Measurements from ENCODE around the gene GKN1. TPM values are rescaled to one million over a fixed set of nuclear protein-coding genes. Genes with fewer than 3 reads are reported as not detected.

The GKN1 gene
- total RNA-seq, 1 donor from 2014 or later, result not detected

DNA sequence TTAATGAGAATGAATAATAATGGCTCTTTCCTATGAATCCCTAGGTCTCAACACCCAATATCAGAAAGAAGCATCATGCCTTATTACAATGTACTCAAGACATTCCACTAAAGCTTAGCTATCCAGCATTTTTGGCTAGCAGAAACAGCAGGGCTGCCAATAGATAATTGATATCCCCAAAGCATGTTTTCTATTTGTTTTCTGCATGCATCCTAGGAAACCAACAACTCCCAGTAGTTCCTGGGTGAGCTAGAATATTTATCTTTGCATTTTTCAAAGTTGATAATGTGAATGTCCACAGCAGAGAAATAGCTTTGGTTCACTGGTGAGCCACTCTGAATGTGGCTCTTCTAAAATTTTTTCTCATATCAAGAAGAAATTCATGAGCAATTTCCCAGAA is 32.7 kb downstream of the GKN1 start:
- no peak for DNase-seq (ENCODE audit: low read depth in 2 of 2)

GRCh38 chr2:69007603-69008002 is 33.2 kb downstream of the GKN1 start:
- DNase-seq (ENCODE audit: low read depth in 2 of 2), result peak; percentile 7 to 42

DNA sequence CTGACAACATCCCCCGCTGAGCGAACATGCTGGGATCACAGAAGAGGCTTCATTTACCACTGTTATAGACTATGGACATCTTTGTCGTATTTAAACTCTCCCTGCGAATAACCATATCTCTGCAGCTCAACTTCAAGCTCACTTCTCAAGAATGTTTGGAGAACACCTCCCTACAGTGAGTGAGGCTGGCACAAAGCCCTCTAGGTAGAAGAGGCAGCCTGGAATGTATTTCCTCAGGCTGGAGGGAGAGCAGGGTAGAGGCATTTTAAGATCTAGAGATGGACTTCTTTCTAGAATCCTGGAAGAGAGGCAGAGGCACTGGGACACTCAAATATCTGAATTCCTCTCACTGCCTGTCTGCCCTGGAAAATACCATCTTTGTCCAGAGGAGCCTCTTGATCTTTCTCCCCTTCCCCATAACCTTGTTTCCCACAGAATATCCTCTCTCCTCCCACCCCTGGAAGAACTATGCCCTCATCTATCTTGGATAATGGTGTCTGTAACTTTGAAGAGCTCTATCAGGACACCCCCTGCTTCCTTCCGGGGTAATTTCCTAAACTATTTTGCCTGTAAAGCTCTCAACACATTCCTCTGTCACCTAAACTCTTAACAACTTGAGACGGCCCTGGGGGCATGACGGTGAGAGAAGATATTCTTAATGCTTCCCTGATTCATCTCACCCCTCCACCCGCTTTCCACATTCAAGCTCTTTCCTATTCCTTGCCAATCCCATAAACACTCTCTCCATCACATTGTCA is 36.2 kb downstream of the GKN1 start:
- no peak for DNase-seq (ENCODE audit: low read depth in 2 of 2)

- no peak for DNase-seq (ENCODE audit: low read depth in 2 of 2)
These were observed 37.2 kb downstream of the GKN1 start for GRCh38 chr2:69011611-69012157.

DNA sequence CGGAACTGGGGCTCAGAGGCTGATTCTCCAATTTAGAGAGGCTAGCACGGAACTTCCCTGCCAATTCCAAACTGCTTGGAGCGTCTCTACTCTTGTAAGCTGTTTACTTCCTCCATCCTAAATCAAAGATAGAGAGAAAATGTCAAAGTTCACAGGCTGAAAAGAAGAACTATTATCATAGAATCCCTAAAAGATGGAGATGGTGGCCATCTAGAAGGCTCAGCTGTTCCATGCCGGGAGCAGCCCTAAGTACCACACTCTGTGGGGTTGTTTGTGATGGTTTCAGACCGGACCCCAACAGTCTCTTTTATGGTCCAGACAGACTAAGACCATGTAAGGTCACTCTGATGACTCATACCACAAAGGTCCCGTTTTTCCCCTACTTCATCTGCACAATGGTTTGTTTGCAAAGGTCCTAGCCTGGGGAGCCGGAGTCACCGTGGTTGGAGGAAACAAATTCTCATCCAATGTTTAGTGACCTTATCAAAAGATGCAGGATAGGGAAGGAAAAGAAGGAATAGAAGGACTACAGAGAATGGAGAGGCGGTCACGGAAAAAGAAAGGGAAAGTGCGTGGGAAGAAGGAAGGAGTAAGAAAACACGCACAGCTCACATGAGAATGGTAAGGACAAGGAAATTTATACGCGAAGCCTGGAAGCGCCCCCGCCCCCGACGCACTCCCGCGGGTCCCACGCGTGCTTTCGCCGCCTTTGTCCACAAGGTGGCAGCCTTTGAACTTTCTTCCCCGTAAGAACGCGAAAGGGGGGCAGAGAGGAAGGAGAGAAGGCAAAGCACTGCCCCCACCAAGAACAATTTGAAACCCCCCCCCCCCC is 38.1 kb downstream of the GKN1 start:
- peak; percentile 45 to 74 for DNase-seq (ENCODE audit: low read depth in 2 of 2)

DNA sequence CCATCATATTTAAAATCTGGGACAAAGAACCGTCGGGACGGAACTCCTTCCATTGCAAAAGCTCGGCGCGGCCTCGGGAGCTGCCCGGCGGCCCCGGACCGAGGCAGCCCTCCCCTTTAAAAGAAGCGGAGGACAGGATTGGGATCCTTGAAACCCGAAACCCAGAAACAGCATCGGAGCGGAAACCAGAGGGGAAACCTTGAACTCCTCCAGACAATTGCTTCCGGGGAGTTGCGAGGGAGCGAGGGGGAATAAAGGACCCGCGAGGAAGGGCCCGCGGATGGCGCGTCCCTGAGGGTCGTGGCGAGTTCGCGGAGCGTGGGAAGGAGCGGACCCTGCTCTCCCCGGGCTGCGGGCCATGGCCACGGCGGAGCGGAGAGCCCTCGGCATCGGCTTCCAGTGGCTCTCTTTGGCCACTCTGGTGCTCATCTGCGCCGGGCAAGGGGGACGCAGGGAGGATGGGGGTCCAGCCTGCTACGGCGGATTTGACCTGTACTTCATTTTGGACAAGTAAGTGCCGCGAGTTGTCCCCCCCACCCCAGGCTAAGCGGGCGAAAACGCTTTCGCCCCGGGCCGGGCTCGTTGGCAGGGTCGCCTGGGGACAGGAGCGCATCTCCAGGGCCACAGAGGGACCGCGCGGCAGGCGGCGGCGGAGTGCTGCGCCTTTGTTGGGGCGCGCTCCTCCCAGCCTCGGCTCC is 38.9 kb downstream of the GKN1 start, which contains the start of gene ANTXR1:
Gene ANTXR1 (plus strand): TSS at position 38 of the 698 bp plus-strand sequence. CDS start 321 bp downstream, at position 359.
- peak in 1 of 2 donors; percentile 37 for DNase-seq (ENCODE audit: low read depth in 2 of 2)

GRCh38 chr2:69013840-69014821 is 39.7 kb downstream of the GKN1 start:
- peak; percentile 17 to 45 for DNase-seq (ENCODE audit: low read depth in 2 of 2)

DNA sequence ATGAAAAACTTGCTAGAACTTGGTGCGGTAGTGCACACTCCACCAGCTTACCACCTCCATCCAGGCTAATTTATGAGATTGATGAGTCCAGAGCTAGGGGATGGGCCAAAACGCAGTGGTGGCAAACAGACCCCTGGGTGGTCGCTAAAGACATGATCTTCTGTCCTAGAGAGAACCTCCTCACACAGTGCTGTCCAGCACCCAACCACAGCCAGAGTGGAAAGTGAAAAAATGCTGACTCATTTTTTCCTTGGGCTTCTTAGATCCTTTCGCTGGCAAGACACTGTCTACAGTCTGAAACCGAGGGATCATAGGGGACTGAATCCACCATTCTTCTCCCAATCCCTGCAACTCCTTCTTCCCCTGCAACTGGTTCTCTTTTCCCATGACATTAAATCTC is 42.6 kb downstream of the GKN1 start:
- peak in 1 of 2 donors; percentile 38 for DNase-seq (ENCODE audit: low read depth in 2 of 2)

DNA sequence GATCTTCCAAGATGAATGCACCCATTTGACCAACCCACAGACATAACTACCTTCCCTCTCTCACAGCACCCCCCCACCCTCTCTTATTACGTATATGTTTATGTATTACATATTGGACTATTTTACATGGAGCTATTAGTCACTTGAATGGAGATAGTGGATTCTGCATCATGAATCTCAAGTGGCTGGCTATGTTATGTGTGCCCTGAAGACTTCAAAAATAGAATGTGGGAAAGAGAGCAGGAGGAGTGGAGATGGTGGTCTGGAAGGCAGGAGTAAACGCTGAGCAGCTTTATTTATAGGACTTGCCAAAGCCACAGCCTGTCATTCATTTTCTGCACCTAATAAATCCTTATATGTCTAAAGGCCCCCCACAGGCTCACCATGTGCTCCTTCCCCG is 43.4 kb downstream of the GKN1 start:
- DNase-seq (ENCODE audit: low read depth in 2 of 2), result no peak

DNA sequence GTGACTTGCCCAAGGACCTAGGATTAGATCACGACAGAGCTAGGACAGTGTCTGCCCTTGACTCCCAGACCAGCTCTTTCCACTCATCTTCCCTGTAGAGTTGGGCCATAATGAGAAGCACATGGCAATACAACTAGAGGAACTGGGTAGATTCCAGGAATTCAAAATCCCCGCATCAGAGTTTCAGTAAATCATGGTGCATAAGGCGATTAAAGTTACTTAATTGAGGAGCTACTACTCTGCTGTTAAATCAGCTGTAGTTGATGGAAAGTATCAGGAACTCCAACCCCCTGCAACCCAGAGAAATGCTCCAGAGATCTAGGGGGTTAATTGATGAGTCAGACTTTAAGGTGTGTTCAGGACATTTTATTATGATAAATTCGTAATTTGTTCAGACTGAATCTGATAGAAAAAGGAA is 44.3 kb downstream of the GKN1 start:
- no peak for DNase-seq (ENCODE audit: low read depth in 2 of 2)

DNA sequence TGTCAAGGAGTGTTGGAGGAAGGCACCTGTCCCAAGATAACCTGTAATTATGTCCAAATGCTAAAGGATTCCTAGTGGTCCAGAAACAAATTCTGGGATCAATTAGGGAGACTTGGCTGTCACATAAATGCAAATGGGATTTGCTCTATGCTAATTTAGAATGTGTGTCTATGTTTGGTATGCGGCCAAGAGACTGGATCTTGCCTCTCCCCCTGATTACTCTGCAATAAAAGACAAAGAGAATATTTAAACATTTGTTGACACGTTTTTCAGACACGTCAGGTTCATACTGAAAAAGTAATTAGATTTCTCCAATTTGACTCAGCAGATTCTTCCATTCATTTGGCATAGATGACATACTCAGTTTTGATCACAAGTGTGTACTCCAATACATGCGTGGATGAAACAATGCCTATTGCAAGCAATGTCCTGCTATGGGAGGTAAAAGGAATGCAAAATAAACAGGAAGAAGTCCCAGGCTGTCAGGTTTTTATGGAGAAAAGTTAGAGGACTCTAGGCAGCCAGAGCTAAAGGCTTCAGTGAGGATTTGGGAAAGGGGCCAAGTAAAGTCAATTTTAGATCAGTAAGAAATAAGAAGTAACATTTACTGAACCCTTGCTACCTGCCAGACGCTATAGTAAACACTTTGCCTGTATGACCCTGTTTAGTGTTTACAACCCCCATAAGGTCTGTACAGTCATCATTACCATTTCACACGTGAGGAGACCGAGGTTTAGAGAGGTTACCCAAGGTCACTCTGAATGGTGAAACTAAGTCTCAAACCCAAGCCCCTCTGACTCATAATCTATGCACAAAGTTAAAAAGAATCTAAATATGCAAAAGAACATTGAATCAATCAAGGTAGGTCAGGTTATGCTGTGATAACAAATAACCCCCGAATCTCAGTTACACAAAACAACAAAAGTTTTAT is 46.3 kb downstream of the GKN1 start:
- DNase-seq (ENCODE audit: low read depth in 2 of 2), result peak in 1 of 2 donors; percentile 20

- DNase-seq (ENCODE audit: low read depth in 2 of 2), result no peak
These were observed 47.3 kb downstream of the GKN1 start for GRCh38 chr2:69021727-69022126.

DNA sequence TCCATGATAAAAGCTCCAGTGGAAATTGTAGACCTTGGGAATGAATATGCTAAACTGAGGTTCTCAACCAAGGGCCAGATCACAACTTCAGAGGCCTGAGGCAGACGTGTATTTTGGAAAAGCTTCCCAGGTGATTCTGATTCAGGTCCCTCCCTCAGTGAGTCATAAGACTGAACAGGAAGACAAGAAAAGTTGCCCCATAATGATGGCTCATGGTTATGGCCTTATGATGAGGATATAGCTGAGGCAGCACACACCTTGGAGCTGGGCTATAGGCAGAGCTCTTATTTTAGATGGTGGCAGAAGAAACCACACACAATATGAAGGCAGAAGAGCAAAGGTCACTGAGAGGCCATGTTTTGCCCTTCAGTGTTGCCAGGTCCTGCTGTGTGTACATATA is 48.1 kb downstream of the GKN1 start:
- DNase-seq (ENCODE audit: low read depth in 2 of 2), result no peak

DNA sequence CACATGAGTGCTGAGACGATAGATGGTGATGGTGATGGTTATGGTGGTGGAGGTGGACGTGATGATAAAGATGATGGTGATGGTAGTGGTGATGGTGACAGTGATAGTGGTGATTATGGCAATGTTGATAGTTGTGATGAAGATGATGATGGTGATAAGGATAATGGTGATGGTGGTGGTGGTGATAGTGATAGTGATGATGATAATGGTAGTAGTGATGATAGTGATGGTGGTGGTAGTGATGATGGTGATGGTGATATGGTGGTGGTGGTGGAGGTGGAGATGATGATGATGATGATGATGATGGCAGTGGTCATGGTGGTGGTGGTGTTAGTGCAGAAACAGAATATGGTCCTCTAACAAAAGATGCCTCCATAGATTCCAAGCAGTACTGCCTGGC is 48.8 kb downstream of the GKN1 start:
- DNase-seq (ENCODE audit: low read depth in 2 of 2), result no peak

DNA sequence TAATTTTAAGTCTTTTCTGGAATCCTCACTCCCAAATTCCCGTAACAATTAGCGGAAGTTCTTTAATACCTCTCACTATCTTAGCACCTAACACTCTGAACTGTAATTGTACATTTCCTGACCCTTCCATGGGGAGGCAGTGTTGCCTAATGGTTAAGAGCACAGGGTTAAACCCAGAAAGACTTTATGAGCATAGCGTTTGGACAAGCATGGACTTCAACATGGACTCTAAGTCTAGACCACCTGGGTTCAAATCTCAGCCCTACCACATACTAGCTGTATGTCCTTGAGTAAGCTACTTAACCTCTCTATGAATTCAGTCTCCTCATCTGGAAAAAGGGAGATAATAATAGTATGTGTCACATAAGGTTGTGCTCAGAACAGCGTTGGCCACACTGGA is 51.6 kb downstream of the GKN1 start:
- peak; percentile 78 to 82 for DNase-seq (ENCODE audit: low read depth in 2 of 2)

DNA sequence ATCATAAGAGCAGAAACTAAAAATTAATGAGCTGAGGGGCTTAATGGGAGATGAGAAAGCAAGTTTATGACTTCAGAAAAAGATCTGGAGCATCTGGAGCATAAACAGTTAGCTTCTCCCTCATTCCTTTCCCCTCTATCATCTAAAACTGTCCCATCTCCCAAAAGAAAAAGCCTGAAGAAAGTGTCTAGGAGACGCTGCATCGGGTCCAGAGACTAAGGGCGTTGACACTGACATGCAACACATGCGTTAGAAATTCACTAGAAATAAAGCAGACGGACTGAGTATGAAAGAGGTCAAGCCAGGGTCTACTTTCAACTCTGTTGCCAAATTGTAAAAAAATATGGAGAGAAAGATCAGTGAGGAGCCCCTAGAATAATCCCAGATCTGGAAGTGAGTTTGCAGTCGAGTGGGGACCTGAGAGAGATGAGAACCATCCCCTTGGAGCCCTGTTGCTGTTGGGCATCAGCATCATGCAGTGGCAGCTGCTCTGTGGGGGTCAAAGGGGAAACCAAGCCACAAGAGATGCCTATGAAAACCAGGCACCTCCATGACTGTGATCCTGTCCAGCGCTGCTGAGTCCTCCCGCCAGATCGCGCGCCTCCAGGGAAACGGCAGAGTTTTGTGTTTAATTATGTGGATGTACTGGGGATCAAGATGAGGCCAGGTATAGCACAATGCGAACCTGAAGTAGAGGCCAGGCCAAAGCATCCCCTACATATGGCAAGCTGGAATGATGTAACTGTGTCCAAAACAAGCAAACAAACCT is 52.4 kb downstream of the GKN1 start:
- no peak for DNase-seq (ENCODE audit: low read depth in 2 of 2)
